Measurements from ENCODE around the gene TSPAN1.
"Not testable (repeated sequence)": the region's sequence is repeated elsewhere in the genome, so short reads cannot be mapped to it uniquely, and the experiment has no call there.

DNA sequence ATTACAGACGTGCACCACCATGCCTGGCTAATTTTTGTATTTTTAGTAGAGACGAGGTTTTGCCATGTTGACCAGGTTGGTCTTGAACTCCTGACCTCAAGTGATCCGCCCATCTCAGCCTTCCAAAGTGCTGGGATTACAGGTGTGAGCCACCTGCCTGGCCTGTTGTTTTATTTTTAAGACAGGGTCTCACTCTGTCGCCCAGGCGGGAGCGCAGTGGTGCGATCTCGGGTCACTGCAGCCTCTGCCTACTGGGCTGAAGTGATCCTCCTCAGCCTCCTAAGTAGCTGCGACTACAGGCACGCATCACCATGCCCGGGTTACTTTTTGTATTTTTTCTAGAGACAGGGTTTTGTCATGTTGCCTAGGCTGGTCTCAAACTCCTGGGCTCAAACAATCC lies 48.2 kb downstream of the TSPAN1 start:
- TF ChIP-seq, protein P1, sequence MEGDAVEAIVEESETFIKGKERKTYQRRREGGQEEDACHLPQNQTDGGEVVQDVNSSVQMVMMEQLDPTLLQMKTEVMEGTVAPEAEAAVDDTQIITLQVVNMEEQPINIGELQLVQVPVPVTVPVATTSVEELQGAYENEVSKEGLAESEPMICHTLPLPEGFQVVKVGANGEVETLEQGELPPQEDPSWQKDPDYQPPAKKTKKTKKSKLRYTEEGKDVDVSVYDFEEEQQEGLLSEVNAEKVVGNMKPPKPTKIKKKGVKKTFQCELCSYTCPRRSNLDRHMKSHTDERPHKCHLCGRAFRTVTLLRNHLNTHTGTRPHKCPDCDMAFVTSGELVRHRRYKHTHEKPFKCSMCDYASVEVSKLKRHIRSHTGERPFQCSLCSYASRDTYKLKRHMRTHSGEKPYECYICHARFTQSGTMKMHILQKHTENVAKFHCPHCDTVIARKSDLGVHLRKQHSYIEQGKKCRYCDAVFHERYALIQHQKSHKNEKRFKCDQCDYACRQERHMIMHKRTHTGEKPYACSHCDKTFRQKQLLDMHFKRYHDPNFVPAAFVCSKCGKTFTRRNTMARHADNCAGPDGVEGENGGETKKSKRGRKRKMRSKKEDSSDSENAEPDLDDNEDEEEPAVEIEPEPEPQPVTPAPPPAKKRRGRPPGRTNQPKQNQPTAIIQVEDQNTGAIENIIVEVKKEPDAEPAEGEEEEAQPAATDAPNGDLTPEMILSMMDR (IDR thresholded peaks at IDR 0.05), result not testable (repeated sequence)
- not testable (repeated sequence) for TF ChIP-seq EP300 (IDR thresholded peaks at IDR 0.05)
